Esophagus (tissue), 2 donors: ENCODE data around the gene TMC2. TPM values are rescaled to one million over a fixed set of nuclear protein-coding genes. Genes with fewer than 3 reads are reported as not detected.
A peak's percentile ranks its signal among the peaks of the same experiment; 100 is the strongest.
"Not testable (repeated sequence)": the region's sequence is repeated elsewhere in the genome, so short reads cannot be mapped to it uniquely, and the experiment has no call there.

ENCODE experiments used
- H3K27ac ChIP-seq, 2 donors: one replicate each; pipeline ENCODE4 v1.5.1; 2013; ENCODE audit warnings: low read depth in 2 of 2, mild to moderate bottlenecking in 2 of 2, inconsistent platforms in 1 of 2, low read length in 1 of 2, moderate library complexity in 1 of 2
- H3K27me3 ChIP-seq, 2 donors: one replicate each; pipeline ENCODE4 v1.6.1; 2013; ENCODE audit warnings: low read length in 2 of 2, control low read depth in 1 of 2, mild to moderate bottlenecking in 1 of 2; ENCODE audit not compliant: insufficient read depth in 2 of 2, control insufficient read depth in 1 of 2
- H3K36me3 ChIP-seq, 2 donors: one replicate each; pipeline ENCODE4 v1.6.1; 2013; ENCODE audit warnings: low read length in 1 of 2; ENCODE audit not compliant: control insufficient read depth in 2 of 2, insufficient read depth in 2 of 2
- H3K4me1 ChIP-seq, 2 donors: one replicate each; pipeline ENCODE4 v1.6.1; 2013; ENCODE audit warnings: low read length in 1 of 2; ENCODE audit not compliant: control insufficient read depth in 2 of 2, insufficient read depth in 2 of 2
- H3K4me3 ChIP-seq, 2 donors: one replicate each; pipeline ENCODE4 v1.5.1; 2013; ENCODE audit warnings: low read length in 2 of 2, mild to moderate bottlenecking in 2 of 2, low read depth in 1 of 2, moderate library complexity in 1 of 2
- H3K9me3 ChIP-seq, 2 donors: one replicate each; pipeline ENCODE4 v1.6.1; 2013; ENCODE audit warnings: mild to moderate bottlenecking in 2 of 2, low read depth in 1 of 2, low read length in 1 of 2, moderate library complexity in 1 of 2; ENCODE audit not compliant: control insufficient read depth in 2 of 2, insufficient read depth in 1 of 2
- WGBS, 2 donors: extraction: QIAGEN DNeasy Blood & Tissue Kit; methylation state at CpG; one replicate each; pipeline ENCODE4 v1.1.7; 2013; 5-methylcytosine and 5-hydroxymethylcytosine counted together
- polyA plus RNA-seq, 2 donors: library from polyadenylated mRNA; stranded (reverse); fragments of 200-250 nt; gene quantifications; one replicate each; pipeline ENCODE4 v1.2.3, GENCODE V29; 2013
- donor health status: healthy with polysubstance abuse.
- donor health status: Bipolar disorder and iron deficiency.

TMC2 gene
- polyA plus RNA-seq, 2 donors = not detected

DNA sequence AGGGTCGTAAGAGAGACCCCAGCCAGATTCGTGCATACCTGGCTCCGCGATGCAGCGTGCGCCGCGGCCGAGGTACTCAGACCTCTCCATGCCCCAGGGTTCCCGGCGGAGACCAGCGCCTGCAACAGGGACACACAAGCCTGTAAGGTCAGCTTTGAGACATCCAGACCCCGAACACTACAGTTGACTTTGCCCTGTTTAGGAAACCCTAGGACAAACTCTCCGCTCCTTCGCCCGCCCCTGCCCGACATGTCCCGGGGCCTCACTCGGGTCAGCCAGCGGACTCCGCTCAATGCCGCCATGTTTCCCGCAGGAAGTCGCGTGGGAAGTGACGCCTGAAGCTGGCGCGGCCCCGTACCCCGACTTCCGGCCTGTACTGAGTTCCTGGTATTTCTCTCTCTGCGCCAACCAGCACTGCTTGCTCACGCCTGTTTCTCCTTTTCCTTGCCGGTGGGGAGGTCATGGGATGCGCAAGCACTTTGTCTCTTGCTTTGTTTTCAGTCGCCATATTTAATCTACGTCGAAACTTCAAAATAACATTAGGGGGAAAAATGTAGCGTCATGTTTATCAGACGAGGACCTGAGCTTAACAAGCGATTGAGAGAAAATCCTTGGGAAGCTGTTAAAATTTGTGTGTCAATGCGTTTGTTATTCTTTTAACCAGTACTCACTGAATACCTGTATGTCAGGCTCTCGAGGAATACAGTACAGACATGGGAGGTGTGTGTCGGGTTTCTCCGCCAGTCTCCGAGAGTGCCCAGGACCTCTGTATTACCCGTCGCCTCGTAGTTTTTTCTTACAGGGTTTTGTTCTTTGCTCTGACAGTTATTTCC is 127.7 kb downstream of the TMC2 start, which contains the start of gene IDH3B:
TSS of gene IDH3B (minus strand) at position 330 of the 833 bp plus-strand sequence. CDS start at position 302, 28 bp downstream.
- peaks cover 10 to 18% of the 10 kb centered on the region in 2 donors for H3K36me3 ChIP-seq
- 5 to 8% methylated on average over 49 of the region's 49 CpGs for WGBS, 2 donors

DNA sequence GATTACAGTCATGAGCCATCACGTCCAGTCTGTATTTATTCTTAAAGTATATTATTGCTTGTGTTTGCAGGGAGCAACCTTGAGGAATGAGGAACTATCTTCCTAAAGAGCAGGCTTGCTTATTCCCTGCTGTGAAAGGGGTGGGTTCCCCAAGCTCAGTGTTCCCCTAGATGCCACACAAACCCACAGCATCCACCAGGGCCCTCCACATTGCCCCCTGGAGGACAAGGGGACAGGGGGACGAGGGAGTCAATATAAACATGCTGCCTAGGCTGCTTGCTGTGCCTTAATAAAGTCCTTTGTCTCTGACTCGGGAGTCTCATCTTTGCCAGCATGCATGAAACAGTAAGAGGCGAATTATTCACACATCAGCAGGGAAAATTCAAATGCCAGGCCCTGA is 135.6 kb downstream of the TMC2 start:
- Histone ChIP-seq H3K27me3 (peaks cover 0 to 3% of the 10 kb centered on the region in 2 donors), H3K4me1 (no peaks in the 10 kb centered on the region), H3K27ac (no peak overlapping the region), H3K9me3 (no peaks in the 10 kb centered on the region), H3K36me3 (no peaks in the 10 kb centered on the region), H3K4me3 (no peak overlapping the region)
- 27 to 30% methylated on average over 4 of the region's 4 CpGs for WGBS, 2 donors

More for the DNA sequence above, 127.7 kb downstream of the TMC2 start, which contains the start of gene IDH3B:
- Histone ChIP-seq H3K27me3 (peaks cover 0 to 3% of the 10 kb centered on the region in 2 donors), H3K4me3 (peak within 1 kb of the TSS; percentile 65 to 98), H3K9me3 (no peaks in the 10 kb centered on the region), H3K4me1 (peaks cover 0 to 6% of the 10 kb centered on the region in 2 donors), H3K27ac (peak within 1 kb of the TSS; percentile 75 to 92)

DNA sequence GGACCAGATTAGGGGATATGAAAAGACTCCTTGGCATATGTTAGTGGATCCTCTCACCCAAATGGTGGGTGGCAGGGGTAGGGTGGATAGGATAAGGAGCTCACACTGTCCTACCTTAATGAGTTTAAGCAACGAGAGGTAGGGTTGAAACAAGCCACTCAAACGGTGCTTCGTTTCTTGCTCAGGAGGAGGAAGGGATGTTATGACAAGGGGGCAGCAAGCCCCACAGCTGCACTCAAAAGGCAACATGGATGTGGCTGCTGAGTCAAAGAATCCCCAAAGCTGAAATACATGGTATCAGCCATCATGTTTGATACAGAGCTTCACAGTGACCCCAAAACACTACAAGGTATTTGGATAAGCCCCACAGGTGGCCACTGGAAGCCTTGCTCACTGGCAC is 136.1 kb downstream of the TMC2 start:
- H3K9me3 ChIP-seq = no peaks in the 10 kb centered on the region
- 70 to 74% methylated on average over 3 of the region's 3 CpGs for WGBS, 2 donors
- no peaks in the 10 kb centered on the region for H3K36me3 ChIP-seq
- H3K4me1 ChIP-seq = no peaks in the 10 kb centered on the region
- no peak overlapping the region for H3K27ac ChIP-seq
- H3K4me3 ChIP-seq = no peak overlapping the region
- H3K27me3 ChIP-seq = peaks cover 0 to 3% of the 10 kb centered on the region in 2 donors

DNA sequence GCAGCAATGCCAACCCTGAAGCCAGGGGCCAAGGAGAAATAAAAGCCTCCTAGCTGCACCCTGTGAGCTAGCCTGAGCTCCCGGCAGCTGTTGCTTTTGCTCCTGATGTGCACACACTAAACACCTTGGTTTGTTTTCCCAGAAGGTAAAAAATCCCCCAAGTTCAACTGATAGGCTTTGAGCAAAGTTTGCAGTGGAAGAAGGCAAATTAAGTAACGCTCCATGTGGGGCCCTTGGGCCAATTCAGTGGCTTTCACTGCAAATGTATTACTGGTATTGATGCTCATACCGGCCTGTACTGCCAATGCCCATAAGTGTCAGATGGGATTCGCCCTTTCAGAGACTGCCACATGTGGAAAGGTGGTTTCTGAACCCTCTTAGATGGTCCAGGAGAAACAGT is 137.1 kb downstream of the TMC2 start:
- H3K9me3 ChIP-seq = no peaks in the 10 kb centered on the region
- 81 to 88% methylated on average over 4 of the region's 4 CpGs for WGBS, 2 donors
- no peaks in the 10 kb centered on the region for H3K4me1 ChIP-seq
- no peak overlapping the region for H3K4me3 ChIP-seq
- no peaks in the 10 kb centered on the region for H3K27me3 ChIP-seq
- no peak overlapping the region for H3K27ac ChIP-seq
- H3K36me3 ChIP-seq = no peaks in the 10 kb centered on the region

DNA sequence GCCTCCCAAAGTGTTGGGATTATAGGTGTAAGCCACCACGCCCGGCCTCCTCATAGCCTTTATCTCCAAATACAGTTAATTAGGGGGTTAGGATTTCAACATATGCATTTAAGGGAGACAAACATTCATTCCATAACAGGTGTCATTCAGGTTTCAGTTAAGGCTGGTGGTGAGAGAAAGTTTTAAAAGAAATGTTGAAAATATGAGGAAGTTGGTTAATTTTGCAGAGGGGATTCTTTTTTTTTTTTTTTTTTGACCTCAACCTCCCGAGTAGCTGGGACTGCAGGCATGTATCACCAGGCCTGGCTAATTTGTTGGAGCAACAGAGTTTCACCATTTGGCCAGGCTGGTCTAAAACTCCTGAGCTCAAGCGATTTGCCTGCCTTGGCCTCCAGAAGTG is 143.7 kb downstream of the TMC2 start:
- Histone ChIP-seq H3K4me1 (no peaks in the 10 kb centered on the region), H3K27me3 (no peaks in the 10 kb centered on the region), H3K36me3 (no peaks in the 10 kb centered on the region), H3K27ac (no peak overlapping the region), H3K9me3 (no peaks in the 10 kb centered on the region), H3K4me3 (no peak overlapping the region)
- 67 to 83% methylated on average over 4 of the region's 4 CpGs for WGBS, 2 donors

DNA sequence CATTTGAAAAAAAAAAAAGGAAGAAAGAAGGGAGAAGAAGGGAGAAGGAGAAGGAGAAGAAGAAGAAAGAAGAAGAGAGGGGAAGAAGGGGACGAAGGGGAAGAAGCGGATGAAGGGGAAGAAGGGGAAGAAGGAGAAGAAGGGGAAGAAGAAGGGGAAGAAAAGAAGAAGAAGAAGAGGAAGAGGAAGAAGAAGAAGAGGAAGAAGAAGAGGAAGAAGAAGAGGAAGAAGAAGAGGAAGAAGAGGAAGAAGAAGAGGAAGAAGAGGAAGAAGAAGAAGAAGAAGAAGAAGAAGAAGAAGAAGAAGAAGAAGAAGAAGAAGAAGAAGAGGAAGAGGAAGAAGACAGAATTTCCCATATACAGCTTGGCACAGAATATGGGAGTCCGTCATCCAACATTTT is 145.7 kb downstream of the TMC2 start:
- not testable (repeated sequence) for H3K36me3 ChIP-seq, H3K4me3 ChIP-seq, H3K27ac ChIP-seq, H3K9me3 ChIP-seq, H3K27me3 ChIP-seq, H3K4me1 ChIP-seq
- WGBS, 2 donors = 64 to 90% methylated on average over 3 of the region's 3 CpGs

DNA sequence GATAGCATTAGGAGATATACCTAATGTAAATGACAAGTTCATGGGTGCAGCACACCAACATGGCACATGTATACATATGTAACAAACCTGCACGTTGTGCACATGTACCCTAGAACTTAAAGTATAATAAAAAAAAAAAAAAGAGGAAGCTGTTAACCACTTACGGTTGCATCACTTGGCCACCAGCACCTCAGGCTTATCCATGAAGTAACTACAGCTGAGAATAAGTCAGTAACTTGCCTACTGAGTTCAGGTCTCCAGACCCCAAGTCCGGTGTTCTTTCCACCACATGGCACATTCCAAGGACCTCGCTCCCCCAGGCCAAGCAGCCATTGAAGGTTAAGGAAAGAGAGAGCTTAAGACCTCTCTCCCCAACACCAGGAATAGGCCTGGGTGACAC is 148.4 kb downstream of the TMC2 start:
- not testable (repeated sequence) for H3K4me1 ChIP-seq, H3K27ac ChIP-seq, H3K27me3 ChIP-seq, H3K4me3 ChIP-seq, H3K36me3 ChIP-seq, H3K9me3 ChIP-seq
- 79 to 83% methylated on average over 3 to 4 of the region's 4 CpGs for WGBS, 2 donors

DNA sequence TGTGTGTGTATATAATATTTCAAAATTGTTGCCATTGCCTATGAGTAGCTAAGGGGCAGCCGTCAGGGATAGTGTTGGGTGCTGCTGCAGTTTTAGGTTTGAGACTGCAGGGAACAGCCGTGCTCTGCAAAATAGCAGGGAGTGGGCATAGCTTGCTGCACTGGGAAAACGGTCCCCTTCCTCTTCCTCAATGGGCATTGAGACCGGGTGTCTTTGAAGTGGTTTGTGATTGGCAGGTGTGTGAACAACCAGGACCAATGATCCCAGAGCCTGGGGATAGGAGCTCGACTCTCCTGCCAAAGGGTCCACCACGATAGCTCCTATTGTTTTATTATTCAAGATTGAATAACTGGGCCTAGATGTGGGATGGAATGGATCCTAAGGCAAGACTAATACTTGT is 151.1 kb downstream of the TMC2 start:
- no peak overlapping the region for H3K4me3 ChIP-seq
- 45 to 50% methylated on average over 6 of the region's 6 CpGs for WGBS, 2 donors
- no peaks in the 10 kb centered on the region for H3K9me3 ChIP-seq
- H3K36me3 ChIP-seq = no peaks in the 10 kb centered on the region
- H3K4me1 ChIP-seq = no peaks in the 10 kb centered on the region
- no peak overlapping the region for H3K27ac ChIP-seq
- no peaks in the 10 kb centered on the region for H3K27me3 ChIP-seq

DNA sequence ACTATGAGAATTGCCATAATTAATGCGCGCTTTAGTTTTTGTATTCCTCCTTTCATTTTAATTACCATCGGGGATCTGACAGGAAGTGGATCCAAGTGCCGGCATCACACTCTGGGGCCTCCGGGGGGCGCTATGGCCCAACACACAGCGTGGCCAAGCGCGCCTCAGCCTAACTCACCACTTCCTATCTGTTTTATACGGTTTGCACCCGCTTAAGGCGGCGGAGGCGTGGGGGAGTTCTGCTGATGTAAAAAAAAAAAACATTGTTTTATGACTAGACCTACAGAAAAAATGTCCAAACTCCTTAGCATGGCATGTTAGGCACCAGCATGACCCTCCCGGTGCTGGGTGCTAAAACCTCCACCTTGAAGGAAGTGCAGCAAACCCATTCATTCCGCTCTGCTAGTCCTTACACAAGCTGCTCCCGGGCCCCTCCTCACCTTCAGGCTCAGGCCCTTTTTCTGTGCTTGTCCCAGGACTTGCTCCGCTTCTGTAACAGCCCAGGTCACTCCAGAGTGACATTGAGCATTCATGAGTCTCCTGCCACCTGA is 151.7 kb downstream of the TMC2 start:
- Histone ChIP-seq H3K27me3 (no peaks in the 10 kb centered on the region), H3K27ac (no peak overlapping the region), H3K36me3 (no peaks in the 10 kb centered on the region), H3K9me3 (no peaks in the 10 kb centered on the region), H3K4me1 (no peaks in the 10 kb centered on the region), H3K4me3 (no peak overlapping the region)
- 22 to 41% methylated on average over 18 of the region's 18 CpGs for WGBS, 2 donors

DNA sequence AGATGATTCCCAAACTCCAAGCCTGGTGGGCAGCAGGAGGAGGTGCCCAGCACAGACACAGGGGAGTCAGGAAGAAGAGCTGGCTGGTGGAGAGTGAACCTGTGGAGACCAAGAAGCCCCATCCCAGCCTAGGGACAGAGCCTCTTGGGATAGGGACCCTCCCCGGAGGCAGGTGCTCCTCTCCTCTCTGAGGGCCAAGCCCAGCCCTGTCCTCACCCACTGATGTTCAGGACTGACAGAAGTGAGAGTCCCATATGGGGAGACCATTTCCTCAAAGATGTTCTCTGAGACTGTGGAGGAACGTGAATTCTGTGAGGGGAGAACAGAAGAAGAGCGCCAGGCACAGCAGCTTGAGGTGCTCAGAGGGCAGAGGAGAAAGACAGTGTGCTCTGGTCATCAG is 153.8 kb downstream of the TMC2 start:
- no peaks in the 10 kb centered on the region for H3K9me3 ChIP-seq
- H3K27me3 ChIP-seq = peaks cover 0 to 4% of the 10 kb centered on the region in 2 donors
- no peaks in the 10 kb centered on the region for H3K36me3 ChIP-seq
- 81 to 82% methylated on average over 3 of the region's 3 CpGs for WGBS, 2 donors
- H3K4me3 ChIP-seq = no peak overlapping the region
- H3K4me1 ChIP-seq = peaks cover 6% of the 10 kb centered on the region in 2 donors
- H3K27ac ChIP-seq = no peak overlapping the region
